G401 (cell line): ENCODE results near the gene NAA80. TPM values are rescaled to one million over a fixed set of nuclear protein-coding genes. Genes with fewer than 3 reads are reported as not detected.
A peak's percentile ranks its signal among the peaks of the same experiment; 100 is the strongest.

Experiments
- DNase-seq: peaks from one replicate; pipeline ENCODE4 v3.0.0-alpha.2; 2015; ENCODE audit warnings: low spot score
- in situ Hi-C: cut with HindIII; loops from 2 replicates; pipeline ENCODE4 v1.10.0; 2016; ENCODE audit warnings: low sequenced_read_pairs, mixed read lengths
- total RNA-seq: library from RNA; depleted of rRNA; stranded (reverse); fragments of >200 nt; shearing (Covaris generic); gene quantifications from 2 replicates; pipeline ENCODE4 v1.2.3, GENCODE V29; 2014; rRNA removed

NAA80 gene
- total RNA-seq: 3.4 and 16.0 TPM in 2 replicates

- in situ Hi-C loops: no loop called here
Measured at GRCh38 chr3:50298836-50299637, at the start of gene NAA80, which contains the start of gene HYAL3. Gene NAA80 (minus strand): TSS chr3:50299405. CDS start chr3:50297463, 1,942 bp downstream. Gene HYAL3 (minus strand): TSS chr3:50299405. CDS start chr3:50295602, 3,803 bp downstream.

GRCh38 chr3:50347187-50347813 lies 48.1 kb upstream of the NAA80 start:
- peak; percentile 86 for DNase-seq
- in situ Hi-C loops: no loop called here

More at GRCh38 chr3:50298836-50299637, at the start of gene NAA80, which contains the start of gene HYAL3:
- DNase-seq: peak; percentile 100

- in situ Hi-C loops: no loop called here
- DNase-seq: no peak
Measured at GRCh38 chr3:50345586-50346234, 46.5 kb upstream of the NAA80 start, which contains the start of gene ZMYND10. Gene ZMYND10 (minus strand): TSS chr3:50345732. CDS start chr3:50345579, 153 bp downstream.

- in situ Hi-C loops: no loop called here
- DNase-seq: no peak
Measured at GRCh38 chr3:50345008-50345407, 45.8 kb upstream of the NAA80 start.

GRCh38 chr3:50342813-50343633 lies 43.8 kb upstream of the NAA80 start:
- in situ Hi-C loops: no loop called here

GRCh38 chr3:50341996-50342650 lies 42.9 kb upstream of the NAA80 start:
- no peak for DNase-seq
- in situ Hi-C loops: no loop called here

More at GRCh38 chr3:50342813-50343633, 43.8 kb upstream of the NAA80 start:
- DNase-seq: no peak

GRCh38 chr3:50341537-50341936 lies 42.3 kb upstream of the NAA80 start:
- DNase-seq: no peak
- in situ Hi-C loops: no loop called here

- in situ Hi-C loops: no loop called here
- peak; percentile 57 for DNase-seq
Measured at GRCh38 chr3:50340448-50341329, 41.5 kb upstream of the NAA80 start, which contains the start of gene RASSF1. Gene RASSF1 (minus strand): TSS chr3:50340836. CDS start chr3:50340805, 31 bp downstream.

GRCh38 chr3:50340147-50340447 lies 40.9 kb upstream of the NAA80 start:
- no peak for DNase-seq
- in situ Hi-C loops: no loop called here

GRCh38 chr3:50339485-50340146 lies 40.4 kb upstream of the NAA80 start:
- no peak for DNase-seq
- in situ Hi-C loops: no loop called here

GRCh38 chr3:50338965-50339364 lies 39.8 kb upstream of the NAA80 start:
- in situ Hi-C loops: no loop called here
- no peak for DNase-seq

GRCh38 chr3:50337175-50337861 lies 38.1 kb upstream of the NAA80 start:
- in situ Hi-C loops: no loop called here
- peak; percentile 99 for DNase-seq

GRCh38 chr3:50336452-50337174 lies 37.4 kb upstream of the NAA80 start:
- no peak for DNase-seq
- in situ Hi-C loops: no loop called here

- in situ Hi-C loops: no loop called here
Measured at GRCh38 chr3:50334339-50335075, 35.3 kb upstream of the NAA80 start.

GRCh38 chr3:50333744-50334328 lies 34.6 kb upstream of the NAA80 start:
- DNase-seq: no peak
- in situ Hi-C loops: no loop called here

More at GRCh38 chr3:50334339-50335075, 35.3 kb upstream of the NAA80 start:
- DNase-seq: no peak
